ENCODE results near the gene ARHGAP1. TPM values are rescaled to one million over a fixed set of nuclear protein-coding genes. Genes with fewer than 3 reads are reported as not detected.

The ARHGAP1 gene
- total and polyA plus RNA-seq, 2 of the 13 experiments (the other 11 are each of a cell fraction or from before 2014, with no cell fraction given) = 18.6 to 30.3 TPM

- TF ChIP-seq MAZ (IDR thresholded peaks at IDR 0.05; ENCODE audit: borderline replicate concordance, low read depth, low read length) (no peak), MAZ (CRISPR knock-in tag; IDR thresholded peaks at IDR 0.05; ENCODE audit: low read depth) (no peak), FOXP1 (IDR thresholded peaks at IDR 0.05) (no peak), FOXP1 (CRISPR knock-in tag; IDR thresholded peaks at IDR 0.05) (no peak), JUNB (CRISPR knock-in tag; IDR thresholded peaks at IDR 0.05; ENCODE audit: borderline replicate concordance) (no peak), ATF1 (CRISPR knock-in tag; IDR thresholded peaks at IDR 0.05) (no peak), HOXD1 (CRISPR knock-in tag; IDR thresholded peaks at IDR 0.05) (no peak), ZNF318 (CRISPR knock-in tag; IDR thresholded peaks at IDR 0.05) (no peak)
These were observed 16.1 kb downstream of the ARHGAP1 start (continued) for GRCh38 chr11:46684367-46684766.

All from HepG2 (cell line).